GM12878 (cell line): ENCODE results near the gene MAPKAPK3. TPM values are rescaled to one million over a fixed set of nuclear protein-coding genes. Genes with fewer than 3 reads are reported as not detected.

ENCODE experiments used
- ATAC-seq: fragments of 200-7000 bp; cut with Tn5 transposase; 3 replicates; pipeline ENCODE4 v1.9.1; 2020; ENCODE audit warnings: mild to moderate bottlenecking, moderate library complexity
- BruUV-seq: library from RNA; stranded (reverse); fragments of 400-500 nt; replicated peaks from 2 replicates; lab custom pipeline; 2021; lab: Mats Ljungman, UMichigan
- CTCF ChIA-PET: fragments of 300-600 bp; sonication (Branson Sonifier 250); formaldehyde crosslinking; extraction: SDS; loops from one replicate; lab custom pipeline; 2021; ENCODE audit warnings: inconsistent platforms; lab: Yijun Ruan, JAX
- POLR2A ChIA-PET: fragments of 350-600 bp; formaldehyde crosslinking; extraction: SDS; loops from one replicate; lab custom pipeline; 2021; ENCODE audit warnings: inconsistent platforms; lab: Charles Lee
- RAD21 ChIA-PET: fragments of 300-600 bp; sonication (Branson Sonifier 250); formaldehyde crosslinking; loops from one replicate; lab custom pipeline; 2023; ENCODE audit warnings: antibody characterized with exemption; ENCODE audit not compliant: unreplicated experiment; lab: Charles Lee
- SMC1A ChIA-PET: fragments of 300-600 bp; sonication (Branson Sonifier 250); formaldehyde crosslinking; loops from one replicate; lab custom pipeline; 2023; ENCODE audit not compliant: unreplicated experiment, uncharacterized antibody; lab: Charles Lee
- DNase-seq: peaks from one replicate; pipeline ENCODE4 v3.0.0-alpha.2; 2011; ENCODE audit warnings: low read depth, low spot score
- FAIRE-seq: peaks from 3 replicates; lab custom pipeline; 2011; peaks lifted over from hg19 to GRCh38; lab: Jason Lieb, UNC
- H2AFZ ChIP-seq: 2 replicates; pipeline ENCODE4 v1.6.0; 2011; ENCODE audit warnings: low read depth, low read length, control low read depth; ENCODE audit not compliant: control insufficient read depth
- H3K27ac ChIP-seq: 2 replicates; pipeline ENCODE4 v1.5.1; 2011; ENCODE audit warnings: control low read depth; ENCODE audit not compliant: control insufficient read depth, insufficient read depth
- H3K27me3 ChIP-seq, 2 experiments: replicated peaks in 1 of 2; 2 replicates each; pipeline versions ENCODE4 v1.6.0 to v1.6.1; 2011; ENCODE audit warnings: low read length in 1 of 2; ENCODE audit not compliant: control insufficient read depth in 2 of 2, insufficient read depth in 2 of 2
- H3K36me3 ChIP-seq, 2 experiments: 2 replicates each; pipeline ENCODE4 v1.5.1; 2011; ENCODE audit warnings: low read length in 1 of 2; ENCODE audit not compliant: control insufficient read depth in 2 of 2, insufficient read depth in 2 of 2
- H3K4me1 ChIP-seq: 2 replicates; pipeline ENCODE4 v1.6.1; 2011; ENCODE audit warnings: mild to moderate bottlenecking, low read length, moderate library complexity, mixed read lengths; ENCODE audit not compliant: control insufficient read depth, insufficient read depth
- H3K4me2 ChIP-seq: 2 replicates; pipeline ENCODE4 v1.6.0; 2011; ENCODE audit warnings: control low read depth; ENCODE audit not compliant: control insufficient read depth, insufficient read depth
- H3K4me3 ChIP-seq: fragments of 200-600 bp; sonication (generic); 2 replicates; pipeline ENCODE4 v1.5.1; 2016
- H3K79me2 ChIP-seq: 2 replicates; pipeline ENCODE4 v1.6.0; 2011; ENCODE audit warnings: low read length; ENCODE audit not compliant: control insufficient read depth, insufficient read depth
- H3K9ac ChIP-seq: 2 replicates; pipeline ENCODE4 v1.8.0; 2011; ENCODE audit warnings: low read length, control low read depth, mixed read lengths; ENCODE audit not compliant: control insufficient read depth, insufficient read depth
- H3K9me3 ChIP-seq: replicated peaks from 3 replicates; pipeline ENCODE4 v1.5.1; 2011; ENCODE audit warnings: mild to moderate bottlenecking, low read length; ENCODE audit not compliant: control insufficient read depth, insufficient read depth
- H4K20me1 ChIP-seq: 2 replicates; pipeline ENCODE4 v1.6.0; 2011; ENCODE audit not compliant: control insufficient read depth, insufficient read depth
- ASH2L ChIP-seq: fragments of 300-600, 200-600 bp; sonication (generic); IDR thresholded peaks from 2 replicates; pipeline ENCODE4 v1.6.1; 2017; ENCODE audit warnings: low read depth, mild to moderate bottlenecking, borderline replicate concordance
- CBX3 ChIP-seq: fragments of 200-600 bp; sonication (generic); IDR thresholded peaks from 2 replicates; pipeline ENCODE4 v1.6.1; 2016; ENCODE audit warnings: low read depth, borderline replicate concordance
- CEBPB ChIP-seq, 2 experiments: fragments of 150-350 bp in 1 of 2; IDR thresholded peaks; 2 replicates each; pipeline ENCODE4 v1.6.1; 2012 to 2014; ENCODE audit warnings: low read depth in 2 of 2, low read length in 2 of 2, borderline replicate concordance in 1 of 2, inconsistent platforms in 1 of 2
- KLF5 ChIP-seq: fragments of 450-650 bp; IDR thresholded peaks from 2 replicates; pipeline ENCODE4 v1.6.1; 2014; ENCODE audit warnings: mild to moderate bottlenecking; ENCODE audit not compliant: partially characterized antibody
- MEF2B ChIP-seq: fragments of 450-650 bp; IDR thresholded peaks from 2 replicates; pipeline ENCODE4 v1.6.1; 2018; ENCODE audit warnings: mild to moderate bottlenecking, moderate library complexity; ENCODE audit not compliant: partially characterized antibody, poor library complexity, severe bottlenecking
- NBN ChIP-seq: fragments of 450-650 bp; IDR thresholded peaks from 2 replicates; pipeline ENCODE4 v1.6.1; 2016
- TAF1 ChIP-seq: IDR thresholded peaks from 2 replicates; pipeline ENCODE4 v1.6.1; 2011; ENCODE audit warnings: mild to moderate bottlenecking, low read depth, low read length, borderline replicate concordance
- TCF3 ChIP-seq: IDR thresholded peaks from 2 replicates; pipeline ENCODE4 v1.6.1; 2012; ENCODE audit warnings: low read depth, mild to moderate bottlenecking, low read length, borderline replicate concordance; ENCODE audit not compliant: insufficient read depth
- WGBS: methylation state at CpG from one replicate; pipeline ENCODE4 v1.1.6; 2016; ENCODE audit warnings: low lambda C conversion rate; ENCODE audit not compliant: insufficient replicate concordance, insufficient coverage; ENCODE audit errors: missing lambda C conversion rate; 5-methylcytosine and 5-hydroxymethylcytosine counted together
- in situ Hi-C: fragments of 300-500 bp; cut with MboI; formaldehyde crosslinking; loops from 9 replicates; pipeline ENCODE4 v1.14.3; 2018; ENCODE audit warnings: mixed read lengths
- intact Hi-C: fragments of 100-400 bp; cut with micrococcal nuclease; formaldehyde crosslinking; loops from one replicate; pipeline ENCODE4 v1.14.2; 2022; ENCODE audit not compliant: unreplicated experiment
- polyA plus RNA-seq, 11 experiments: library from polyadenylated mRNA; depleted of rRNA in 4 of 11; unstranded in 6 of 11; stranded (reverse) in 5 of 11; fragments of >200 nt; fragmentation: Nextera tagmentation in 4 of 11; fragmentation: Illumina TruSeq in 1 of 11; extraction: Ambion mirVana in 4 of 11; extraction: Trizol in 1 of 11; gene quantifications; 1 replicate in 1 of 11; 2 replicates in 10 of 11; pipeline versions ENCODE4 v1.2.1 to v1.2.3, GENCODE V29; 2011 to 2016; ENCODE audit warnings: inconsistent platforms in 2 of 11, missing spikeins in 2 of 11, low read depth in 1 of 11
- total RNA-seq, 4 experiments: library from RNA; depleted of rRNA in 3 of 4; stranded (reverse); fragments of >200 nt in 3 of 4; fragmentation: Illumina TruSeq in 1 of 4; extraction: Trizol in 1 of 4; gene quantifications; 2 replicates each; pipeline versions ENCODE4 v1.2.1 to v1.2.3, GENCODE V29; 2013 to 2021
- TF ChIP-seq, protein P1 (sequence below): IDR thresholded peaks from 2 replicates; pipeline ENCODE4 v1.6.1; 2012; ENCODE audit warnings: low read depth, low read length, improper control_type of control experiment

Gene MAPKAPK3
- total and polyA plus RNA-seq, 10 of the 15 experiments (the other 5 are each of a cell fraction or from before 2014, with no cell fraction given), result 7.9 to 66.0 (median 39.0) TPM

DNA sequence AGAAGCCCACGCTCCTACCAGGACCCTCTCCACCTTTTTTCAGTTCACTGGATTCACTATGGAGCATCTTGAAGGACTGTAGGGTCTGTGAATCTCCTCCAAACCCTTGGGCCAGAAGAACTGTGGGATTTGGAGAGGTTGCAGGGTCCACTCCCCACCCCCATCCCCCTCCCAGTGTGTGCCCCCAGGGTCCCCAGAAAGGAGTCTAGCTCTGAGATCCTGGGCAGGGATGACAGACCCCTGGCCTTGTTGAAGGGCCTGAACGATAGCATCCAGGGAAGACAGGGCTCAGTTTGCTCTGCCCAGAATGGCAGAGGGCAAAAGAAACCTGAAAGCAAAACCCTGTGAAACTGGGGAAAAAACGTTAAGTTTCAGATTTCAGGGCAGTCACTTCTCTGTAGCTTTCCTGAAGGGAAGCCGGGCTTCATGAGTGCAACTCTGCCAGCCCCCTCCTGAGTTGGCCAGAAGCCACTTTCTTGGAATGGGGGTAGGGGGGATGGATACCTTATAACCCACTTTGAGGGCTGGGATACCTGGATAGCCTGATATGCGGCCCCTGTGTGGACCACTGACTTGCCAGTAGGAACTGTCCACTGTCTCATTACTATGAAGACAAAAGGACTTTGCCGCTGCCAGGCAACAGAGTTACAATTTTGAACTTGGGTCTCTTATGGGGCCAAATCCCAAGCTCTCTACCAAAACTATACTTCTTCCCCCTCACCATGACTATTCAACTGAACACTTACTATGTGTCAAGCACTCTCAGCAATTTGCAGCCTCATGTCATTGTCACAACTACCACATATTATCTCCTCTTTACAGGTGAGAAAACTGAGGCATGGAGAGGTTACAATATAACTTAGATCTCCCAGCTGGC, 3.7 kb upstream of the MAPKAPK3 start:
- Histone ChIP-seq H3K9ac (no peak overlapping the region), H3K79me2 (peaks cover 4% of the 10 kb centered on the region), H3K27me3 (no peaks in the 10 kb centered on the region), H3K4me2 (no peak overlapping the region), H3K4me3 (no peak overlapping the region), H3K9me3 (no peaks in the 10 kb centered on the region), H3K27ac (no peak overlapping the region), H3K4me1 (peaks cover 22% of the 10 kb centered on the region), H4K20me1 (no peaks in the 10 kb centered on the region), H2AFZ (no peak overlapping the region), H3K36me3 (no peaks in the 10 kb centered on the region)
- DNase-seq (no peak), FAIRE-seq (no peak), ATAC-seq (no peak)
- WGBS, result 39% methylated on average over 6 of the region's 6 CpGs
- BruUV-seq, result no TSS peak
- in situ Hi-C loops (loop anchor here (5.0 to 25.0 kb wide), 3 partner anchors 36 to 1074 kb away; no protein-coding TSS in a partner anchor), intact Hi-C loops (no loop called here)
- ChIA-PET SMC1A (interaction anchor here (1.0 to 11.4 kb wide), 12 partner anchors 11 to 776 kb away, joined by 3 to 186 read pairs (median 5); partner anchors contain the start of genes C3orf18 and HEMK1), CTCF (interaction anchor here (0.6 to 13.9 kb wide), 22 partner anchors 9 to 777 kb away, joined by 3 to 410 read pairs (median 4); partner anchors contain the start of genes C3orf18 and HEMK1), RAD21 (interaction anchor here (0.8 to 12.9 kb wide), 8 partner anchors 11 to 263 kb away, joined by 3 to 244 read pairs (median 14); partner anchors contain the start of genes C3orf18, CYB561D2, HEMK1 and NPRL2), POLR2A (interaction anchor here (0.6 to 1.7 kb wide), 4 partner anchors 23 to 51 kb away, joined by 3 to 6 read pairs (median 4); partner anchors contain the start of gene C3orf18)
- TF ChIP-seq TAF1 (no peak), KLF5 (no peak), CBX3 (no peak), TCF3 (no peak), MEF2B (no peak), ASH2L (no peak), CEBPB (IDR thresholded peaks at IDR 0.05; ENCODE audit: borderline replicate concordance in 1 of 2, low read depth in 2 of 2, low read length in 2 of 2) (no peak), NBN (no peak)
- TF ChIP-seq, protein P1, sequence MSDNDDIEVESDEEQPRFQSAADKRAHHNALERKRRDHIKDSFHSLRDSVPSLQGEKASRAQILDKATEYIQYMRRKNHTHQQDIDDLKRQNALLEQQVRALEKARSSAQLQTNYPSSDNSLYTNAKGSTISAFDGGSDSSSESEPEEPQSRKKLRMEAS, result no peak
